PC-9 (cell line): ENCODE results near the gene MYRIP. TPM values are rescaled to one million over a fixed set of nuclear protein-coding genes. Genes with fewer than 3 reads are reported as not detected.
"Not testable (repeated sequence)": the region's sequence is repeated elsewhere in the genome, so short reads cannot be mapped to it uniquely, and the experiment has no call there.

ENCODE experiments used
- BruUV-seq: library from RNA; stranded (reverse); fragments of 400-500 nt; replicated peaks from 2 replicates; lab custom pipeline; 2021; lab: Mats Ljungman, UMichigan
- CTCF ChIA-PET: fragments of 300-600 bp; sonication (Branson Sonifier 250); formaldehyde crosslinking; loops from one replicate; lab custom pipeline; 2022; ENCODE audit warnings: antibody characterized with exemption; lab: Charles Lee
- POLR2A ChIA-PET: fragments of 300-600 bp; sonication (Branson Sonifier 250); formaldehyde crosslinking; loops from one replicate; lab custom pipeline; 2022; ENCODE audit warnings: antibody characterized with exemption; ENCODE audit not compliant: unreplicated experiment; lab: Charles Lee
- DNase-seq, 2 experiments: peaks; one replicate each; pipeline versions ENCODE4 v3.0.0 to v3.0.0-alpha.2; 2015 to 2022; ENCODE audit warnings: mixed read lengths in 1 of 2
- H2AFZ ChIP-seq: fragments of 200-600 bp; sonication (generic); 2 replicates; pipeline ENCODE4 v1.8.1; 2017; ENCODE audit warnings: antibody characterized with exemption
- H3F3A ChIP-seq: fragments of 200-600 bp; sonication (generic); 2 replicates; pipeline ENCODE4 v1.8.1; 2017; ENCODE audit warnings: antibody characterized with exemption, mild to moderate bottlenecking, low read depth; ENCODE audit not compliant: insufficient read depth
- H3K27ac ChIP-seq: fragments of 200-600 bp; sonication (generic); 2 replicates; pipeline ENCODE4 v1.6.1; 2016; ENCODE audit warnings: mixed run types
- H3K27me3 ChIP-seq: fragments of 200-600 bp; sonication (generic); 2 replicates; pipeline ENCODE4 v1.6.1; 2016; ENCODE audit warnings: low read depth, mixed run types; ENCODE audit not compliant: insufficient read depth
- H3K36me3 ChIP-seq: fragments of 200-600 bp; sonication (generic); 2 replicates; pipeline ENCODE4 v1.6.1; 2016; ENCODE audit warnings: low read depth, mixed run types
- H3K4me1 ChIP-seq: fragments of 200-600 bp; sonication (generic); replicated peaks from 2 replicates; pipeline ENCODE4 v1.6.1; 2016; ENCODE audit warnings: mixed run types; ENCODE audit not compliant: insufficient read depth
- H3K4me2 ChIP-seq: fragments of 200-600 bp; sonication (generic); 2 replicates; pipeline ENCODE4 v1.6.1; 2017; ENCODE audit warnings: mixed run types
- H3K4me3 ChIP-seq: fragments of 200-600 bp; sonication (generic); 2 replicates; pipeline ENCODE4 v1.6.1; 2016; ENCODE audit warnings: mixed run types
- H3K79me2 ChIP-seq: fragments of 200-600 bp; sonication (generic); 2 replicates; pipeline ENCODE4 v1.6.1; 2017; ENCODE audit warnings: low read depth, mixed run types
- H3K9me2 ChIP-seq: fragments of 200-600 bp; sonication (generic); 2 replicates; pipeline ENCODE4 v1.8.1; 2017; ENCODE audit warnings: mild to moderate bottlenecking; ENCODE audit not compliant: insufficient read depth
- H3K9me3 ChIP-seq: fragments of 200-600 bp; sonication (generic); 2 replicates; pipeline ENCODE4 v1.8.1; 2016; ENCODE audit warnings: low read depth; ENCODE audit not compliant: insufficient read depth
- H4K20me1 ChIP-seq: fragments of 200-600 bp; sonication (generic); 2 replicates; pipeline ENCODE4 v1.8.1; 2017; ENCODE audit not compliant: insufficient read depth
- EZH2 ChIP-seq: fragments of 200-600 bp; sonication (generic); IDR thresholded peaks from 2 replicates; pipeline ENCODE4 v1.8.0; 2017; ENCODE audit warnings: antibody characterized with exemption, low read depth
- intact Hi-C: fragments of 100-400 bp; cut with micrococcal nuclease; formaldehyde crosslinking; loops from one replicate; pipeline ENCODE4 v1.10.0; 2022; ENCODE audit not compliant: unreplicated experiment
- total RNA-seq: library from RNA; stranded (reverse); gene quantifications from 2 replicates; pipeline ENCODE4 v1.2.3, GENCODE V29; 2021
- TF ChIP-seq, protein P1 (sequence below): fragments of 200-600 bp; sonication (generic); conservative IDR thresholded peaks from 2 replicates; pipeline ENCODE4 v1.6.1; 2017; ENCODE audit warnings: mixed run types, antibody characterized with exemption, mild to moderate bottlenecking, moderate library complexity

MYRIP gene
- total RNA-seq, 1 experiment from 2014 or later: not detected

GRCh38 chr3:39801216-39801615, 8.2 kb upstream of the MYRIP start:
- no peaks in the 10 kb centered on the region for H3K36me3 ChIP-seq
- H2AFZ ChIP-seq: no peak overlapping the region
- no peak overlapping the region for H3K27ac ChIP-seq
- H3K4me3 ChIP-seq: no peak overlapping the region
- BruUV-seq: no TSS peak
- no peaks in the 10 kb centered on the region for H4K20me1 ChIP-seq
- TF ChIP-seq EZH2: no peak
- TF ChIP-seq, protein P1, sequence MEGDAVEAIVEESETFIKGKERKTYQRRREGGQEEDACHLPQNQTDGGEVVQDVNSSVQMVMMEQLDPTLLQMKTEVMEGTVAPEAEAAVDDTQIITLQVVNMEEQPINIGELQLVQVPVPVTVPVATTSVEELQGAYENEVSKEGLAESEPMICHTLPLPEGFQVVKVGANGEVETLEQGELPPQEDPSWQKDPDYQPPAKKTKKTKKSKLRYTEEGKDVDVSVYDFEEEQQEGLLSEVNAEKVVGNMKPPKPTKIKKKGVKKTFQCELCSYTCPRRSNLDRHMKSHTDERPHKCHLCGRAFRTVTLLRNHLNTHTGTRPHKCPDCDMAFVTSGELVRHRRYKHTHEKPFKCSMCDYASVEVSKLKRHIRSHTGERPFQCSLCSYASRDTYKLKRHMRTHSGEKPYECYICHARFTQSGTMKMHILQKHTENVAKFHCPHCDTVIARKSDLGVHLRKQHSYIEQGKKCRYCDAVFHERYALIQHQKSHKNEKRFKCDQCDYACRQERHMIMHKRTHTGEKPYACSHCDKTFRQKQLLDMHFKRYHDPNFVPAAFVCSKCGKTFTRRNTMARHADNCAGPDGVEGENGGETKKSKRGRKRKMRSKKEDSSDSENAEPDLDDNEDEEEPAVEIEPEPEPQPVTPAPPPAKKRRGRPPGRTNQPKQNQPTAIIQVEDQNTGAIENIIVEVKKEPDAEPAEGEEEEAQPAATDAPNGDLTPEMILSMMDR: no peak
- no peaks in the 10 kb centered on the region for H3K9me2 ChIP-seq
- no peaks in the 10 kb centered on the region for H3K27me3 ChIP-seq
- no peaks in the 10 kb centered on the region for H3K4me1 ChIP-seq
- H3K4me2 ChIP-seq: no peak overlapping the region
- ChIA-PET CTCF (no interaction called here), POLR2A (no interaction called here)
- DNase-seq: no peak
- H3K79me2 ChIP-seq: no peaks in the 10 kb centered on the region
- intact Hi-C loops: no loop called here
- H3K9me3 ChIP-seq: no peaks in the 10 kb centered on the region
- H3F3A ChIP-seq: no peaks in the 10 kb centered on the region

DNA sequence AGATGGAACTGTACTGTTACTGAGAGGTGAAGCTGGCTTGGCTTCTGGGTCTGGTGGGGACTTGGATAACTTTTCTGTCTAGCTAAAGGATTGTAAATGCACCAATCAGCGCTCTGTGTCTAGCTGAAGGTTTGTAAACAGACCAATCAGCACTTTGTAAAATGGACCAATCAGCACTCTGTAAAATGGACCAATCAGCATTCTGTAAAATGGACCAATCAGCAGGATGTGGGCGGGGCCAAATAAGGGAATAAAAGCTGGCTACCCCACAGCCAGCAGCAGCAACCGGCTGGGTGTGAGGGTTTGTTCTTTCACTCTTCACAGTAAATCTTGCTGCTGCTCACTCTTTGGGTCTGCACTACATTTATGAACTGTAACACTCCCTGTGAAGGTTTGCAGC, 6.9 kb upstream of the MYRIP start:
- H3K4me2 ChIP-seq, H3K79me2 ChIP-seq, H2AFZ ChIP-seq, H3K9me3 ChIP-seq, H3K4me3 ChIP-seq, H3K27me3 ChIP-seq, BruUV-seq, CTCF ChIA-PET, H3F3A ChIP-seq, H4K20me1 ChIP-seq, H3K4me1 ChIP-seq, H3K9me2 ChIP-seq, DNase-seq, H3K36me3 ChIP-seq, H3K27ac ChIP-seq, intact Hi-C loops: not testable (repeated sequence)
- POLR2A ChIA-PET: interaction anchor here (0.7 kb wide), 1 partner anchor 20 kb away, joined by 3 read pairs; no protein-coding TSS in a partner anchor

- no peak for TF ChIP-seq EZH2
- TF ChIP-seq, protein P1: no peak
- no TSS peak for BruUV-seq
- Histone ChIP-seq H3K79me2 (no peaks in the 10 kb centered on the region), H3K27me3 (no peaks in the 10 kb centered on the region), H3K36me3 (no peaks in the 10 kb centered on the region), H3K9me2 (no peaks in the 10 kb centered on the region), H3F3A (no peaks in the 10 kb centered on the region), H3K4me2 (no peak overlapping the region), H3K4me1 (no peaks in the 10 kb centered on the region), H3K9me3 (no peaks in the 10 kb centered on the region), H3K4me3 (no peak overlapping the region), H4K20me1 (no peaks in the 10 kb centered on the region), H3K27ac (no peak overlapping the region), H2AFZ (no peak overlapping the region)
- no peak for DNase-seq
- intact Hi-C loops: no loop called here
- POLR2A ChIA-PET: no interaction called here
- CTCF ChIA-PET: no interaction called here
Observed at GRCh38 chr3:39803956-39804355, 5.5 kb upstream of the MYRIP start.

- H4K20me1 ChIP-seq: no peaks in the 10 kb centered on the region
- ChIA-PET CTCF (no interaction called here), POLR2A (no interaction called here)
- DNase-seq: no peak
- no peak overlapping the region for H3K27ac ChIP-seq
- H2AFZ ChIP-seq: no peak overlapping the region
- no peaks in the 10 kb centered on the region for H3K27me3 ChIP-seq
- intact Hi-C loops: no loop called here
- H3K36me3 ChIP-seq: no peaks in the 10 kb centered on the region
- no peaks in the 10 kb centered on the region for H3F3A ChIP-seq
- H3K4me2 ChIP-seq: no peak overlapping the region
- no peaks in the 10 kb centered on the region for H3K9me3 ChIP-seq
- no TSS peak for BruUV-seq
- no peaks in the 10 kb centered on the region for H3K79me2 ChIP-seq
- H3K9me2 ChIP-seq: no peaks in the 10 kb centered on the region
- H3K4me1 ChIP-seq: no peaks in the 10 kb centered on the region
- no peak overlapping the region for H3K4me3 ChIP-seq
- no peak for TF ChIP-seq EZH2
- TF ChIP-seq, protein P1: no peak
Observed at GRCh38 chr3:39804951-39805350, 4.5 kb upstream of the MYRIP start.
